ENCODE data around the gene PLEKHG1.

The PLEKHG1 gene

GRCh38 chr6:150622476-150622875, 22.8 kb downstream of the PLEKHG1 start:
- no peak for DNase-seq

DNA sequence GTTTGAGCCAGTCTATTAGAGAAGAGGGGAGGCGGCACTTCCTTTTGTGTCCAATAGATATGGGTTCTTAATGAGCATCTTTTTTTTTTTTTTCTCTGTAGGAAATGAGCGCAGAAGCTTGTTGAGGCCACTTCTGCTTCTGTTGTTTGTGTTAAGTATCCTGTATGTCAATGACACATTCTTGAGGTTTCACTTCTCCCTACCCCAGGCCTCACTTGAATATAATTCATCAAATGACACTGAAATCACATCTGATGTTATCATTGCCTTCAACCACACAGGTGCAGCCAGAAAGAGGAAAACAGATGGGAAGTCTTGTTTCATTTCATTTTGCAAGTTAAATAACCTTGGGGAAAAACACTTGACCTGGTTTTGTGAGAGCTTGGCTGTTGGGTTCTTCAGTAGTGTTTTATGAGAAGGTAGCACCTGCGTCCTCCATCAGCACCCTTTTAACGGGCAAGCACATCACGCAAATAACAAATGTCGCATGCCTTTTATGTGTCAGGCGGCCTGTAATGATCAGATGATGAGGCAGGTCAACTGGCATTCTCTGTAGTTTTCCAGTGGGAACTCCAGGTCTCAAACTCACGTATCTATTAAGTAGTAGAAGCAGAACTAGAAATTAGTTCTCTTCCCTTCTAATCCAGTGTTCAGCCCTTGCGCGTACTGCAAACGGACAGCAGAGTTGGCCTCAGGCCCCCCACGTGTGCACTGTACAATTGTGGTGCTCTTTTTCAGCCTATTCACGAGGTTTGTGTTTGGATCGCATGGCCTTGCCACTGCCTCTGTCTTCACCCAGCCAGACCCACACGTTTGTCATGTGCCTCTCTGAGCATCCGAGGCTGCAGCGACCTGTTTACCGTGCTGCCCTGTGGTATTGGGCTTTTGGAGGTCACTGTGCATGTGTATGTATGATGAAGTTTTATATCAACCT, 23.5 kb downstream of the PLEKHG1 start:
- DNase-seq, result peak; percentile 15

DNA sequence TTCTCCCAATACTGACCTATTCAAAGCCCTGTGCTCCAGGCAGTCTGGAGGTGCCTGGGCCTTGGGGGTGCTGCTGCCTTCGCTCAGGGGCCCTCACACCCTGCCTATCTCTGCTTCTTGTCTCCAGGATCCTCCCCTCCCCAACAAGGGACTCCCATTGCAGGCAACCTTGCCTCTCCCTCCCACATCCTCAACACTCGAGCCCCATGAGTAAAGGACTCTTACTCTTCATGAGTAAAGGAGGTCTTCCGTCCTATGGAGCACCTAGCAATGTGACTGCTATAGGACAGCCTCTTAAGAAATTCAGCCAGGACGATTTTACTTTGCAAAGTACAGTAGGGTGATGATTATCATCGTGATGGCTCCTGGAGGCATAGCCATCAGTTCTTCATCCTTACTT, 24.5 kb downstream of the PLEKHG1 start:
- no peak for DNase-seq

DNA sequence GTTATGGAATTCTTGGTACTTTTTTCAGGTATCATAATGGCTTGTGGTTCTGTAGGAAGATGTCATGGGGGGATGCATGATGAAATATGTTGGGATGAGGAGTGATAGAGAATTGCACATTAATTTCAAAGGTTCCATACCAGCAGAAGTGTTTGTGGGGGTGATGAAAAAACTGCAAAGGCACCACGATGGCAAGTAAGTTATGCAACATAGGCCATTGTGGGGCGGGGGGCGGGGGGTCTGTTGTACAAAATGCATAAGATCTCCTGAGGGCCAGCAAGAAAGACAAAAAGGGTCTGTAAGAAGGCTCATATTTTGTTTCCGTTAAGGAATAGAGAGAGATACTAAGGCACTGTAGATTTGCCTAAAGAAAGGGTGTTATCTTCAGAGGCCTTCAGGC, 26.2 kb downstream of the PLEKHG1 start:
- DNase-seq, result no peak

GRCh38 chr6:150627154-150627553, 27.5 kb downstream of the PLEKHG1 start:
- DNase-seq, result no peak

GRCh38 chr6:150627585-150628025, 27.9 kb downstream of the PLEKHG1 start:
- no peak for DNase-seq

DNA sequence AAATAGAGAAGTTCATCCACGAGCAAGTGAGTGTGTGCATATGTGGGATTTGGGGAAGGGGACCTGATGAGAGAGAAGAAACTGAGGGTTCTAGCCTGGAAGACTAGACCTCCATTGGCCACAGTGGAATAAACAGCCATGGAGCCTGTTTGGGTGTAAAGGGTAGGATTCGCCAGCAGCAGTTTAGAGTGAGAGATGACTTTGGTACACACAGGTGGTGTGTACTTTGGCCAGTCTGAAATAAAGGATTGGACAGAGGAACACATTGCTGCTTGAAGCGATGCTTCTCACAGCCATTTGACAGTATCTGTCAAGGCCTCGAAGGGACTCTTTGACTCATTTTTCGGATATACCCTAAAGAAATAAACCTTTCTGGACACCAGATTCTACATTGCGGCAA, 29.2 kb downstream of the PLEKHG1 start:
- no peak for DNase-seq

GRCh38 chr6:150631283-150631983, 31.7 kb downstream of the PLEKHG1 start:
- DNase-seq, result no peak

GRCh38 chr6:150631984-150632642, 32.4 kb downstream of the PLEKHG1 start:
- DNase-seq, result no peak

DNA sequence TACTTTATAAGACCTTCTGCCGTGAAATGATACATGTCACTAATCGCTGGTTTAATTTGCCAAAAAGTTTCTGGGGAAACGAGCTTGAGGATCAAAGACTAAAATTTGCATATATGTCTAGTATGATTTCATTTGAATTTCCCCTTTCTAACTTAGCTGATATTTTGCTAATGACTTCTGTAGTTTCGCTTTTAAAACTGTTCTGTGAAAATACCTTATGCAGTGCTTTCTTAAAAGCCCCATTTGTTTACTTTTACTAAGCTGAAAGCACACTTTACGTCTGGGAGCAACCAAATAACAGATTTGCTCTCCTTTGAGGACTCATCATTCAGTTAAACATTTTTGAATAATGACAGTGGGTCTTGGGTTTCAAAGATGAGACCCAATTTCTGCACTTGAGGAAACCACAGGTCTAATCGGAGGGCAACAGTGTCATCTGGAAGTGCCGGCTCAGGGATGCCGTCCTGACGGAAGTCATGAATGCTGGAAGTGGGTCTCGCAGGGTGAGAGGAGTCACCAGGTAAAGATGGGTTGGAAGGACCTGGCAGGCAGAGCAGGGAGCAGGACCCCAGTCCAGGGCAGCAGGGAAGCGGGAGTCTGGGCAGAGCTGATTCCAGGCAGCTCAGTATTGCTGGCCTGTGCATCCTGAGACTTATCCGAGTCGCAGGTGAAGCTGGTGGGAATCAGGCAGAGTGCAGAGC, 33.2 kb downstream of the PLEKHG1 start:
- DNase-seq, result no peak

GRCh38 chr6:150633486-150633834, 33.8 kb downstream of the PLEKHG1 start:
- no peak for DNase-seq

DNA sequence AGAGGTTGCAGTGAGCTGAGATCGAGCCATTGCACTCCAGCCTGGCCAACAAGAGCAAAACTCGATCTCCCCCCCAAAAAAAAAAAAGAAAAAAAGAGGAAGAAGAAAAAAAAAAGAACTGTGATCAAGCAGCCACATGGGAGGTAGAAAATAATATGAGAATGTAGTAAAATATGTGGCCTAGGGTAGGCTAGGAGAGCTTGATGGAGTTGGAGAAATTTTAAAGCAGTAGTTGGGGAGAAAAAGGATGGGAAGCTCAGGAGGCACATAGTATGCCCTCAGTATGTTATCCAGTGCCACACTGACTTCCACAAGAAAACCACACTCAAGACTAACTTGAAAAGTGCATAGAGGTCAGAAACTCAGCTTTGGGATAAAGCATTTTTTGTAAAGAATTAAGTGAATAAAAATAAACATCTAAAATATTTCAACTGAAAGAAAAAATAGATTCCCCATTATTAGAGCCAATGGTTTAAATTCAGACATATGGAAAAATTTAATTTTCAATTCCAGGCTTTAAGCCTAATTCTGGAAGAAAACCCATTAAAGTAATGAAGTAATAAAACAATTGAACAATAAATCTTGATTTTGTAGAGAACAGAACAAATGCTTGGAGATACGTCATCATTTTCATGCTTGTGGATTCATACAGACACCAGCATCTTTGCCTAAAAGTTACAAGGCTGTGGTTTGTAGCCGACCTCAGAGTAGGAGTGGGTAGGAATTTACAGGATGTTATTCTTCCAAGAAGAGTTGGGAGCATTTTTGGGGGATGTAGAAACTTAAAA, 34.7 kb downstream of the PLEKHG1 start:
- DNase-seq, result no peak

DNA sequence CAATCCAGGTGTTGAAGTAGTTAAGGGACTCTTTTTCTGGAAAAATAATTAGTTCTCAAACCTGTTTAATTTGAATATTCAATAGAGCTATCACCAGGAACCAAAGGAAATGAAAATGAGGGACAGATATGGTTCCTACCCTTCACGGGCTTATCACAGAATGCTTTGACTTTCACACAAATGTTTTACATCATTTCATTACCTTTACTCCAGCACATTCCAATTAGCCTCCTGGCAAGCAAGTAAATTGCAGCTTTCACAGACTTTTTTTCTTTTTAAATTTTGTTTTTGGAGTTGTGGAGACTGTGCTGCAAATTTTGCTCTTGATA, 35.2 kb downstream of the PLEKHG1 start:
- DNase-seq, result no peak

DNA sequence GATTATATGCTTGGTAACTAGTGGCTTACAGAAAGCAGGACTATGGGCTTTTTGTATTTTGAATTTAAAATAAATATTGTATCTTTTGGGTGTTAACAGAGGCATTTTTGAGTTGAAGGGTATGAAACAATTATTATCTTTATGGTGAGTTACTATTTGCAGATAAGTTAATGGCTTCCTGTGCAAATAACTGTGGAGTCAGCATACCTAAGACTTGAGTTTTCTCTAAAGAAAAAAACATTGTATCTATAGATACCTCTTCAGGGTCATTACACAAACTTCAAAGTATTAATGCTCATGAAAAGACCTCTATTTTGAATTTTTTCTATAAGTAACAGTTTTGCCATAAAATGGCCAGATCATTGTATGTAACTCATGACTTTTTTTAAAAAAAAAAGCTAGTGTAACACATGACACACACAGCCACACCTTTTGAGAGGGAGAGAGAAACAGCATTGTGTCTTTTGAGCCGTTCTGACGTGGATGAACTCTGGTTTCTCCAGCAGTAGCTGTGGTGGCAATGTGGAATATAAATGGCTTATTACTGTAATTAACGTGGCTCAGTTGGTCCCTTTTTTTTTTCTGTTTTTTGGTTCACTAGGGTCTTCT, 36.3 kb downstream of the PLEKHG1 start:
- DNase-seq, result no peak

GRCh38 chr6:150636808-150637207, 37.1 kb downstream of the PLEKHG1 start:
- no peak for DNase-seq

DNA sequence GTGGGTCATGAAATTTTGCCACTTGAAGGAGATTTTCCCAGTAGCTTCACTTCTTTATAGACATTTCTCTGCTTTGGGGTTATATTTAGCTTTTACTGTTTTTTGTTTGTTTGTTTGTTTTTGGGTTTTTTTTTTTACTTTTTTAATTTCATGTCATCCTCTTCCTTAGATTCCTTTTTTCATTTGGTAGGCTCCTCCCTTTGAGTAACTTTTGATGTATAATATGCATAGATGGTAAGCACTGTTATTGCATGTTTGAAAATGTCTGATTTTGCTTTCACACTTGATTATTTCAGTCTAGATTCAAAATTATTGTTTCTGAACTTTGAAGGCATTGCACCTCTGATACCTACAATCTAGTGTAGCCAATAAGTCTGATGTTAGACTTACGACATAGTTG, 37.6 kb downstream of the PLEKHG1 start:
- no peak for DNase-seq

GRCh38 chr6:150638267-150638666, 38.6 kb downstream of the PLEKHG1 start:
- DNase-seq, result no peak

- DNase-seq, result no peak
Measured at GRCh38 chr6:150638765-150639164, 39.1 kb downstream of the PLEKHG1 start.

GRCh38 chr6:150639823-150640331, 40.2 kb downstream of the PLEKHG1 start:
- DNase-seq, result no peak

- DNase-seq, result no peak
Measured at GRCh38 chr6:150640556-150641209, 41.0 kb downstream of the PLEKHG1 start.
